Activated CD4-positive, alpha-beta T cell treated with anti-CD3 and anti-CD28 coated beads, Interleukin-2, amount 10 ng/mL, durations not matched to agents 24 days and 14 days (primary cell): ENCODE results near the gene PLA1A. TPM values are rescaled to one million over a fixed set of nuclear protein-coding genes. Genes with fewer than 3 reads are reported as not detected.

Experiments
- DNase-seq: peaks from one replicate; pipeline ENCODE4 v3.0.0; 2022
- H3K27ac Mint-ChIP-seq: one replicate; pipeline ENCODE4 v1.8.0; 2022; ENCODE audit warnings: mild to moderate bottlenecking, mixed read lengths
- H3K27me3 Mint-ChIP-seq: one replicate; pipeline ENCODE4 v1.8.0; 2022; ENCODE audit warnings: mixed read lengths
- H3K36me3 Mint-ChIP-seq: one replicate; pipeline ENCODE4 v1.8.0; 2022; ENCODE audit warnings: low read depth, mild to moderate bottlenecking, mixed read lengths
- H3K4me1 Mint-ChIP-seq: one replicate; pipeline ENCODE4 v1.8.0; 2021; ENCODE audit warnings: mixed read lengths
- H3K4me3 Mint-ChIP-seq: one replicate; pipeline ENCODE4 v1.8.0; 2022; ENCODE audit warnings: mild to moderate bottlenecking, moderate library complexity, mixed read lengths
- H3K9me3 Mint-ChIP-seq: one replicate; pipeline ENCODE4 v1.8.0; 2021; ENCODE audit warnings: mixed read lengths
- intact Hi-C: fragments of 100-400 bp; cut with micrococcal nuclease; formaldehyde crosslinking; loops from one replicate; pipeline ENCODE4 v1.15.1; 2023
- total RNA-seq: library from RNA; stranded (reverse); gene quantifications from 2 replicates; pipeline ENCODE4 v1.2.3, GENCODE V29; 2022

Gene PLA1A
- total RNA-seq, 1 donor from 2014 or later = 0.26 TPM

GRCh38 chr3:119604878-119605277 lies 7.2 kb downstream of the PLA1A start:
- Mint-ChIP-seq H3K4me1 (peaks cover 11% of the 10 kb centered on the region), H3K9me3 (no peaks in the 10 kb centered on the region), H3K4me3 (no peak overlapping the region), H3K27me3 (peaks cover 17% of the 10 kb centered on the region), H3K36me3 (no peaks in the 10 kb centered on the region), H3K27ac (no peak overlapping the region)
- DNase-seq = no peak
- intact Hi-C loops = loop anchor here (2.0 kb wide), 1 partner anchor 34 kb away; no protein-coding TSS in a partner anchor

DNA sequence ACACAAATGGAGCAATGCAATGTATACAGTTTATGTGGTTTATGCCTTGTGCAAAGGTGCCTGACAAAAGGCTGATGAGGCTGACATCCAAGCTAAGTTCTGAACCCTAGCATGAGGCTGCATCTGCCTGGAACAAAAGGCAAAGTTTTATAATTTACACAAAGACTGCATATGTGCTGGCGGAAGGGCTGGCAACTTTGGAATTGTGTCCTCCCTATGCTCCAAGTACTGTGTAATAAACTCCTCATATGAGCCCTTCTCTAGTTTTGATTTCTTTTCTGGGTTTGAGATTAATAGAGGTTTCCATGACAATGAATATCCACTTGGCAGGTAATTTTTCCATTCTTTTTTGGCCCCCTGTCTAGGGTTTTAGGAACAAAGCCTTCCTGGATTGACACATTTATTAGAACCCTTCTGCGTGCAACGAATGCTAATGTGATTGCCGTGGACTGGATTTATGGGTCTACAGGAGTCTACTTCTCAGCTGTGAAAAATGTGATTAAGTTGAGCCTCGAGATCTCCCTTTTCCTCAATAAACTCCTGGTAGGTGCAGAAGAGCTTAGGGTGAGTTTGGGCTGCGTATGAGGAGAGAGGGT lies 10.8 kb downstream of the PLA1A start:
- DNase-seq = no peak
- H3K27me3 Mint-ChIP-seq = peaks cover 24% of the 10 kb centered on the region

DNA sequence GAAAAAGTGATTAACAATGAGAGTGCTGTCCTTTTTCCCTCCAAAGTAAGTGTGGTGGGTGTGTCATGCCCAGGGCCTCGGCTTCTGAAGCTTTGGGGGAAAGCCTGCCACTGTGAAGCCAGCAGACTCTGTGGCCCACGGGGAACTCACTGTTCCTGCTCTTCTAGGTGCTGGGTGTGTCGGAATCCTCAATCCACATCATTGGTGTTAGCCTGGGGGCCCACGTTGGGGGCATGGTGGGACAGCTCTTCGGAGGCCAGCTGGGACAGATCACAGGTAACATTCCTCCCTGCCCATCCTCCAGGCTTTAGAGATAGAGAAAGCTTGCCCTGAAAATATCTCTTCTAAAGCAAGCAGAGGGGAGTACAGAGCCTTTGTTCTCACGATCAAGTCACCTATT lies 11.6 kb downstream of the PLA1A start:
- Mint-ChIP-seq H3K27ac (no peak overlapping the region), H3K9me3 (peaks cover 5% of the 10 kb centered on the region), H3K4me3 (no peak overlapping the region), H3K4me1 (peaks cover 4% of the 10 kb centered on the region), H3K36me3 (no peaks in the 10 kb centered on the region), H3K27me3 (peaks cover 24% of the 10 kb centered on the region)
- DNase-seq = no peak
- intact Hi-C loops = no loop called here

More for the DNA sequence above, 10.8 kb downstream of the PLA1A start:
- peaks cover 4% of the 10 kb centered on the region for H3K4me1 Mint-ChIP-seq
- peaks cover 5% of the 10 kb centered on the region for H3K9me3 Mint-ChIP-seq
- intact Hi-C loops = no loop called here
- no peak overlapping the region for H3K27ac Mint-ChIP-seq
- H3K4me3 Mint-ChIP-seq = no peak overlapping the region
- H3K36me3 Mint-ChIP-seq = no peaks in the 10 kb centered on the region

GRCh38 chr3:119611664-119612063 lies 14.0 kb downstream of the PLA1A start:
- H3K9me3 Mint-ChIP-seq = peaks cover 5% of the 10 kb centered on the region
- intact Hi-C loops = no loop called here
- DNase-seq = no peak
- H3K4me1 Mint-ChIP-seq = no peaks in the 10 kb centered on the region
- H3K4me3 Mint-ChIP-seq = no peak overlapping the region
- H3K27me3 Mint-ChIP-seq = peaks cover 25% of the 10 kb centered on the region
- H3K27ac Mint-ChIP-seq = no peak overlapping the region
- no peaks in the 10 kb centered on the region for H3K36me3 Mint-ChIP-seq

GRCh38 chr3:119613201-119613600 lies 15.5 kb downstream of the PLA1A start:
- Mint-ChIP-seq H3K36me3 (no peaks in the 10 kb centered on the region), H3K4me3 (no peak overlapping the region), H3K4me1 (no peaks in the 10 kb centered on the region), H3K27me3 (peaks cover 21% of the 10 kb centered on the region), H3K9me3 (peaks cover 5% of the 10 kb centered on the region), H3K27ac (no peak overlapping the region)
- DNase-seq = no peak
- intact Hi-C loops = no loop called here

- no peak overlapping the region for H3K4me3 Mint-ChIP-seq
- no peak overlapping the region for H3K27ac Mint-ChIP-seq
- DNase-seq = no peak
- peaks cover 17% of the 10 kb centered on the region for H3K27me3 Mint-ChIP-seq
- peaks cover under 1% of the 10 kb centered on the region for H3K4me1 Mint-ChIP-seq
- intact Hi-C loops = no loop called here
- peaks cover 5% of the 10 kb centered on the region for H3K9me3 Mint-ChIP-seq
- no peaks in the 10 kb centered on the region for H3K36me3 Mint-ChIP-seq
These were observed 16.2 kb downstream of the PLA1A start for GRCh38 chr3:119613872-119614271.

DNA sequence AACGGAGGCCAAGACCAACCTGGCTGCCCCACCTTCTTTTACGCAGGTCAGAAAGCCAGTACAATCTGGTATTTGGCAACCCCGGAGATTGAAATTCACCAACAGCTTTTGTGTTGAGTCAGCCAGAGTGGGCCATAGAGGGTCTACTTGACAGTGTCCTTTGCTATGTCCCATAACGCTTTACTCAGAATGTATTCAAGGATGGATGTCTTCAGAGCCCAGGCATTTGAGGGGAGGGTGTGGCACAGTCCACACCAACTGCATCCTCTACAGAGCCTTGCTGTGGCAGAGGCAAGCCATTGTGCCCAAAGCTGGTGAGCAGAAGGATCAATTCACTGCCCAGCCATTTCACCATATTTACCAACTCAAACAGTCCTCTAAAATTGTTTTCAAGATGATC lies 18.4 kb downstream of the PLA1A start:
- Mint-ChIP-seq H3K36me3 (no peaks in the 10 kb centered on the region), H3K27me3 (peaks cover 3% of the 10 kb centered on the region), H3K9me3 (no peaks in the 10 kb centered on the region), H3K4me1 (peaks cover 2% of the 10 kb centered on the region), H3K27ac (no peak overlapping the region), H3K4me3 (no peak overlapping the region)
- intact Hi-C loops = no loop called here
- no peak for DNase-seq

DNA sequence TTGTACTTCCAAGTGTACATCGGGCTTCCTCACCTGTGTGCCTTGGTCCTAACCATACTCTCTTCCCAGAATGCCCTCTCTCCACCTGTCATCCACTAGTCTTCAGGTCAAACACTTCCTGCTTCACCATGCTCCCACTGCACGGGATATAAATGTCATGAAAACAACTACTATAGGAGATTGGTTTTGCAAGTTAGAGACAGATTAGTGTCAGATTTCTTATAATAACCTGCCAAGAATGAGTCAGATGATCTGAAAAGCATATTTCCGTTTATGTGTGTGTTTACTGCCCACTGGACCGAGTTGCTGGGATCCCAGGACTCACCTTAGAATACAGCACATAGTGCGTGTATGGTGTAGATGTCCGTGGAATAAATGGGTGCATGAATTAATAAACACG lies 21.4 kb downstream of the PLA1A start:
- no peak overlapping the region for H3K27ac Mint-ChIP-seq
- intact Hi-C loops = no loop called here
- DNase-seq = no peak
- peaks cover 2% of the 10 kb centered on the region for H3K4me1 Mint-ChIP-seq
- H3K36me3 Mint-ChIP-seq = no peaks in the 10 kb centered on the region
- H3K9me3 Mint-ChIP-seq = no peaks in the 10 kb centered on the region
- no peak overlapping the region for H3K4me3 Mint-ChIP-seq
- peaks cover 3% of the 10 kb centered on the region for H3K27me3 Mint-ChIP-seq

DNA sequence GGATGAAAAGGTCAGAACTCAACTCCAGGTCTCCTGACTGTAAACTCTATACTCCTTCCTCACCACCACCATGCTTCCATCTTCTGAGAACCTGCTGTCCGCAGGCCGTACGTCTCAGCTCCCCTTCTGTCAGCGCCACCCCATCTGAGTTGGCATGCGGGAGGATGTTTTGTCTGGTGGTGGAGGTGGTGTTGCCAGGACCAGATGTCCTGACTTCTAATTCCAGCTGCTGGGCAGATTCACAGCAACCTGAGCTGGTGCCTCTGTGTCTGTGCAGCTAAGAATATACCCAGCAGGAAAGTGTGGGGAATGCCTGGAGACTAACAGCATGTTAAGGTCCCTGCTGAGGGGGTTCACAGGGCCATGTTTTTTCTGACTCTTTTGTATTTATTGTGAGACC lies 23.2 kb downstream of the PLA1A start:
- Mint-ChIP-seq H3K36me3 (no peaks in the 10 kb centered on the region), H3K4me3 (no peak overlapping the region), H3K27ac (no peak overlapping the region), H3K4me1 (peaks cover 2% of the 10 kb centered on the region), H3K9me3 (no peaks in the 10 kb centered on the region), H3K27me3 (peaks cover 3% of the 10 kb centered on the region)
- intact Hi-C loops = no loop called here
- no peak for DNase-seq

DNA sequence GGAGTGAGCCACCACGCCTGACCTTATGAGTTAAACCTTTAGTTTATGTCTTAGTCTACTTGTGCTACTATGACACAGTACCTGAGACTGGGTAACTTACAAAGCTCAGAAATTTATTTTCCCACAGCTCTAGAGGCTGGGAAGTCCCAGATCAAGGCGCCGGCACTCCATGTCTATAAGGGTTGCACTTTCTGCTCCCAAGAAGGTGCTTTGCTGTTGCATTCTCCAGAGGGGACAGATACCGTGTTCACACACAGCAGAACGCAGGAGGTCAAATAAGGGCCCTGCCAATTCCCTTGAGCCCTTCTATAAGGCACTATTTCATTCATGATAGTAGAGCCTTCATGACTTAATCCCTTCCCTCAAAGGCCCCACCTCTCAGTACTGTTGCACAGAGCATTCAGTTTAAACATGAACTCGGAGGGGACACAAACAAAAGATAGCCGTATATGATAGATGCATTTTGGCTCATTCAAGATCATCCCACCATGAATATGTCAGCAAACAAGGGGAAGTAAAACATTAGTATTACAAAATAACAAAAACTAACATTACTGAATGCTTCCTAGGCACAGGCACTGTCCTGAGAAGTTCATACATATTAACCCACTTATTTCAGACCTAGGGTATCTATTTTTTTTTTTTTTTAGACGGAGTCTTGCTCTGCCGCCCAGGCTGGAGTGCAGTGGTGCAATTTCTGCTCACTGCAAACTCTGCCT lies 26.5 kb downstream of the PLA1A start:
- Mint-ChIP-seq H3K27me3 (no peaks in the 10 kb centered on the region), H3K4me1 (peaks cover 19% of the 10 kb centered on the region), H3K36me3 (no peaks in the 10 kb centered on the region), H3K27ac (no peak overlapping the region), H3K4me3 (no peak overlapping the region), H3K9me3 (no peaks in the 10 kb centered on the region)
- no peak for DNase-seq
- intact Hi-C loops = no loop called here

GRCh38 chr3:119625451-119626153 lies 27.9 kb downstream of the PLA1A start:
- intact Hi-C loops = no loop called here
- Mint-ChIP-seq H3K4me3 (no peak overlapping the region), H3K27ac (no peak overlapping the region), H3K9me3 (no peaks in the 10 kb centered on the region), H3K27me3 (no peaks in the 10 kb centered on the region), H3K36me3 (no peaks in the 10 kb centered on the region), H3K4me1 (peaks cover 27% of the 10 kb centered on the region)
- no peak for DNase-seq

DNA sequence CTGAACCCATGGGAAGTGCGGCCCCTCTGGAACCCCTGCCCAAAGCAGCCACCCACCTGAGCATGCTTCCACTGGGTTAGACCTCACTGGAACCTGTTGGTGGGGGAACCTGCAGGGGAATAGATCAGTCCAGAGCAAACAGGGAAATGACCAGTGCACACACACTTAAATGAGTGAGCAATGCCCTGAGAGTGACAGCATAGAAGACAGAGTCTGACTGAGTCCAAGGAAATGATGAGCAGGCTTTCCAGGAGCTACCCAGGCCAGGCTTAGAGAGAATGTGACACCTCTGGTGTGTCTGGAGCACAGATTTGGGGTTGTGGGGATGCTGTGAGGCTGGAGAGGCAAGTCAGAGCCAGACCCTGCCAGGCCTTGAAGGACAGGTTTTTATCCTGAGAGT lies 28.5 kb downstream of the PLA1A start:
- H3K27ac Mint-ChIP-seq = no peak overlapping the region
- intact Hi-C loops = no loop called here

GRCh38 chr3:119627461-119627860 lies 29.8 kb downstream of the PLA1A start:
- H3K4me3 Mint-ChIP-seq = no peak overlapping the region
- no peaks in the 10 kb centered on the region for H3K9me3 Mint-ChIP-seq
- DNase-seq = no peak
- no peaks in the 10 kb centered on the region for H3K27me3 Mint-ChIP-seq
- peaks cover 31% of the 10 kb centered on the region for H3K4me1 Mint-ChIP-seq
- intact Hi-C loops = no loop called here
- no peaks in the 10 kb centered on the region for H3K36me3 Mint-ChIP-seq
- peak overlapping the region; percentile 56 for H3K27ac Mint-ChIP-seq

More for the DNA sequence above, 28.5 kb downstream of the PLA1A start:
- H3K36me3 Mint-ChIP-seq = no peaks in the 10 kb centered on the region
- peaks cover 31% of the 10 kb centered on the region for H3K4me1 Mint-ChIP-seq
- H3K4me3 Mint-ChIP-seq = no peak overlapping the region
- H3K9me3 Mint-ChIP-seq = no peaks in the 10 kb centered on the region
- no peak for DNase-seq
- no peaks in the 10 kb centered on the region for H3K27me3 Mint-ChIP-seq

GRCh38 chr3:119628390-119628789 lies 30.7 kb downstream of the PLA1A start:
- no peaks in the 10 kb centered on the region for H3K36me3 Mint-ChIP-seq
- H3K27me3 Mint-ChIP-seq = no peaks in the 10 kb centered on the region
- peak overlapping the region; percentile 28 for H3K27ac Mint-ChIP-seq
- peak; percentile 68 for DNase-seq
- peaks cover 31% of the 10 kb centered on the region for H3K4me1 Mint-ChIP-seq
- H3K9me3 Mint-ChIP-seq = no peaks in the 10 kb centered on the region
- intact Hi-C loops = loop anchor here (1.0 kb wide), 2 partner anchors 11 to 120 kb away; no protein-coding TSS in a partner anchor
- H3K4me3 Mint-ChIP-seq = peak overlapping the region; percentile 20
